HL-60 (cell line): Measurements from ENCODE around the gene MAMDC2.

Experiments
- CTCF ChIP-seq: IDR thresholded peaks from one replicate; pipeline ENCODE4 v1.5.1; 2011; ENCODE audit warnings: low read length, control low read depth, inconsistent platforms; ENCODE audit not compliant: insufficient read depth
- GABPA ChIP-seq: IDR thresholded peaks from 2 replicates; pipeline ENCODE4 v1.6.1; 2012; ENCODE audit warnings: low read depth
- REST ChIP-seq: IDR thresholded peaks from 2 replicates; pipeline ENCODE4 v1.6.1; 2012; ENCODE audit warnings: low read depth; ENCODE audit not compliant: insufficient replicate concordance
- SPI1 ChIP-seq: IDR thresholded peaks from 2 replicates; pipeline ENCODE4 v1.6.1; 2012; ENCODE audit warnings: low read depth, mild to moderate bottlenecking, borderline replicate concordance

DNA sequence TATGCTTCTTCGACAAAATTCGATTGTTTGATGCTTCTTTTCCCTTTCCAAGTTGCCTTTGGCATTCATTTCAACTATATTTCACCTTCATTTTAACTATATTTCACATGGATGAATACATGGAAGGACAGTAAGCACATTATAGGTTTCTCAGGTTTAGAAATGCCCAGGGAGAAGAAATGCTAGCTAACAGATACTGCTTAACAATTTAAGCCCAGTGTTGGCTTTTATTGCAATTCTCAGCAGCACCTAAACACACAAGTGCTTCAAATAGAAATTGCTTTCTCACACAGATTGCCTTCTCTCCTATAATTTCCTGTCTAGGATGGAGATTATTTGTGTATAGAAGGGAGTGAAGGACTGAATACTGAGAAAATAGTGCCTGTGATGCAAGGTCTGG, 185.0 kb downstream of the MAMDC2 start:
- TF ChIP-seq CTCF: no peak
- TF ChIP-seq SPI1: no peak
- TF ChIP-seq GABPA: no peak
- no peak for TF ChIP-seq REST
